ENCODE measurements around the gene PPP3CB.
"Not testable (repeated sequence)": the region's sequence is repeated elsewhere in the genome, so short reads cannot be mapped to it uniquely, and the experiment has no call there.

Gene PPP3CB

DNA sequence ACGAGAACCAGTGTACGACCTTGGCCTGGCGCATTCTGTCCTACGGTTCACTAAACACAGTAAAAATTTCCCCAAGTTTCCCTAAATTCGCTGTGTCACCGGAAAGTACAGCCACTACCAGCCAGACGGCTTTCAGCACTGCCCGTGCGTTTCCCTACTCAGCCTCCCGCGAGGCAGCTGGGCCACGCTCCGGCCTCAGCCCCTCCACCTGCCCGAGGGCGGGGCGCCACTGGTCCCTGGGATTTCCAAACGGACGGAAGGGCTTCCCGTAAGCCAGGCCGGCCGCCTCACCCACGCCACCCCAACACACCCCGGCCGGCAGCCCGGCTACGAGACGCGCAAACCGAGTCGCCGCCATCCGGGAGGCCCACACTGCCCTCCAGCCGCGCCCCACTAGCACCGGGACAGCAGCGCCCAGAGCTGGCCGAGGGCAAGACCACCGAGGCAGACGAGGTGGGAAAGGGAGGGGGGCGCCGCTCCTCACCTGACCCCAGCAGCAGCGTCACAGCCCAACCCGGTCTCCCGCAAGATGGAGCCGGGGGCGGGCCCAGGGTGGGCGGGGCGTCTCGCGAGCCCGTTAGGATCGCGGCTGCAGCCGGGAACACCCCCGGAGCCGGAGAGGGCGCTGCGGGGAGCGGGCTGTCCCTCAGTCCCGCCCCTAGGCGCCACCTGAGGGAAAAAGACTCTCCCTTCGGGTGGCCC lies 82.1 kb downstream of the PPP3CB start, which contains the start of gene ANXA7:
Gene ANXA7 (minus strand): TSS at position 531 of the 702 bp plus-strand sequence. CDS start 13,202 bp downstream, outside the sequence.
- DNase-seq = peak; percentile 38

DNA sequence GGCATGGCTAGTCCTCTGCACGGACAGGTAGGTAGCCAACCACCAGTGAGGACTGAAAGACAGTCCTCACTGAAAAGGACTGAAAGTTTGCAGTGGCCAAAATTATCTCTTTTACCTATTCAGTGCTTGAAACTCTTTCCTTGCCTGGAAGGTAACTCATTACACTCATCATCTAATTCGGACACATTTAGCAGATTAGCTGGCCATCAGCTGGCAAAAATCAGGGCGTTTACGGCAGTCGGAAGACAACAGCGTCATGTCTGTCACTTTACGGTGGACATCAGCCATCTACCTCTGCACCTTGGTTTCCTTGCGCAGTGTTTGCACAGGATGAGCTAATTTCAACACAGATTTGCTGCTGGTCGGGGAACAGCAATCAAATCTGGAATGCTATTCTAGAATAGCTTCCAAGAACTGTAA lies 82.7 kb downstream of the PPP3CB start:
- no peak for DNase-seq

DNA sequence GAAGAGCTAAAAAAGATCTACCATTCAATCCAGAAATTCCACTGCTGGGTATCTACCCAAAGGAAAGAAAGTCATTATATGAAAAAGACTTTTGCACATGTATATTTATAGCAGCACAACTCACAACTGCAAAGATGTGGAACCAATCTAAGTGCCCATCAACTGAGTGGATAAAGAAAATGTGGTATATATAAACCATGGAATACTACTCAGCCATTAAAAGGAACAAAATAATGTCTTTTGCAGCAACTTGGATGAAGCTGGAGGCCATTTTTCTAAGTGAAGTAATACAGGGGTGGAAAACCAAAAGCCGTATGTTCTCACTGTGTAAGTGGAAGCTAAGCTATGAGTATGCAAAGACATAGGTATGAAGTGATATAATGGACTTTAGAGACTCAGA lies 84.9 kb downstream of the PPP3CB start:
- DNase-seq = no peak

DNA sequence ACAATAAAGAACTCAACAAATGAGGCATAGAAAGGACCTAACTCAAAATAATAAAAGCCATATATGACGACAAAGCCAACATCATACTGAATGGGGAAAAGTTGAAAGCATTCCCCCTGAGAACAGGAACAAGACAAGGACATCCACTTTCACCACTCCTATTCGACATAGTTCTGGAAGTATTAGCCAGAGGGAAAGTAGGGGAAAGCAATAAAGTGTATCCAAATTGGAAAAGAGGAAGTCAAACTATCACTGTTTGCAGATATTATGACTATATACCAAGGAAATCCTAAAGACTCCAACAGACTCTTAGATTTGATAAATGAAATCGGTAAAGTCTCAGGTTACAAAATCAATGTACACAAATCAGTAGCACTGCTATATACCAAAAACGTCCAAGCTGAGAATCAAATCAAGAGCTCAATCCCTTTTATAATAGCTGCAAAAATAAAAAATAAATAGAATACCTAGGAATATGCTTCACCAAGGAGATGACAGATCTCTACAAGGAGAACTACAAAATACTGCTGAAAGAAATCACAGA lies 86.8 kb downstream of the PPP3CB start:
- no peak for DNase-seq

DNA sequence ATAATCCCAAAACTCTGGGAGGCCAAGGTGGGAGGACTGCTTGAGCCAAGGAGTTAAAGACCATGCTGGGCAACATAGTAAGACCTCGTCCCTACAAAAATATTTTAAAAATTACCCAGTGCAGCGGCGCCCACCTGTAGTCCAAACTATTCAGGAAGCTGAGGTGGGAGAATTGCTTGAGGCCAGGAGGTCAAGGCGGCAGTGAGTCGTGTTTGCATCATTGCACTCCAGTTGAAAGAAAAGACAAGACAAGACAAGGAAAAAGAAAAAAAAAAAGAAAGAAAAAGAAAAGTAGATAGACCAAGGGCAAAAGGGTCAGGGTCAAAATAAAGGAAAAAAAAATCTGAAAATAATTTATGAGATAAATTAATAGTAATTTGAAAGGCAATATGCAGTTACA lies 87.8 kb downstream of the PPP3CB start:
- no peak for DNase-seq

DNA sequence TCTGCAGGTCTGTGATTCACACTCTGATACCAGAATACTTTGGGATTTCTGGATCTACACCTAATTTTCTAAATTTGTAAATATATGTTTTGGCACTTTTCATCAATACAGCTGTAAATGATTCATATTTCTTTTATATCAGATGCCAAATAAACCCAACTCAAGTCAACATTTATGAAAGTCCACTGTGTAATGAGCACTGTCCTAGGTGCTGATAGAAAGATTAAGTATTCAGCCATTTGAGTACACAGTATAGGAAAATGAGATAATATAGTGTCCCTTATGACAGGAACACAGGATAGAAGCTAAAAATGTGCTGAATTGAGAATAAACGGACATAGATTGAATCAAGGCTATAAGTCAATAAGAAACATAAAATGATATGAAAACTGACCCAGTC lies 88.3 kb downstream of the PPP3CB start:
- DNase-seq = no peak

DNA sequence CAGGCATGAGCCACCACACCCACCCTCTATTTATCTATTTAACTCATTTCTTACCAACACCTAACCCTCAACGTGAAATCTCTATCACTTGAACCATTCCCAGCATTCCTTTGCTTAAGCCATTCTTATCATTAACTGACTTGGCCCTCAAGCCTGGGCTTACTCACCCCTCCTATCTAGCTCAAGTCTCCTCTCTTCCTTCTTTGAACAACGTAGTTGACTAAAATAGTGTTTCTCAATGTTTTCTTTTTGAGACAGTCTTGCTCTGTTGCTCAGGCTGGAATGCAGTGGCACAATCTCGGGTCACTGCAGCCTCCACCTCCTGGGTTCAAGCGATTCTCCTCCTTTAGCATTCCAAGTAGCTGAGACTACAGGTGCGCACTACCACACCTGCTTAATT lies 89.0 kb downstream of the PPP3CB start:
- DNase-seq = no peak

DNA sequence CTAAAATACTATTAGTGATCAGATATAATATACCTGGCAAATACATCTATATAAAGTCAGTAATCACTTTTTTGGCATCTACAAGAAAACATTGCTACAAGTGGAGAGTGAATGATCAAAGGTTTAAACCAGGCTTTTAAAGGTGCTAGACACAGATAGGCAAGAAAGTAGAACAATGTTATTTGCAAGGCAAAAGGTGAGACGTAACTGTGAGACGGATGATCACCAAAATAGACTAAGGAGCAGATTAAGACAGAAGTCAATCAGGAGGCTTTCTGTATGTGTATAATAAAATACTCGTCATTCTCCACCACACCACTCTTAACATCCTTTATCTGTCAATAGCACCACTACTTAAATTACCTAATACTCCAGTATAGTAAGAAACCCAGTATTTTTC lies 90.3 kb downstream of the PPP3CB start:
- DNase-seq = no peak

DNA sequence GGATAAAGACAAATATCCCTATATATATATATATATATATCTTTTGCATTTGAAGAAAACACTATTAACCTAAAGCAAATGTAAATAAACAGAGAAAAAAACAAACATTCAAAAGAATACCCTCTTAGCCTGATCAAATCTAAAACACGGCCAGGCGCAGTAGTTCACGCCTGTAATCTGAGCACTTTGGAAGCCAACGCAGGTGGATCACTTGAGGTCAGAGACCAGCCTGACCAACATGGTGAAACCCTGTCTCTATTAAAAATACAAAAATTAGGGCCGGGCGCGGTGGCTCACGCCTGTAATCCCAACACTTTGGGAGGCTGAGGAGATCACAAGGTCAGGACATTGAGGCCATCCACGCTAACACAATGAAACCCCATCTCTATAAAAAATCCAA lies 91.1 kb downstream of the PPP3CB start:
- DNase-seq = no peak

DNA sequence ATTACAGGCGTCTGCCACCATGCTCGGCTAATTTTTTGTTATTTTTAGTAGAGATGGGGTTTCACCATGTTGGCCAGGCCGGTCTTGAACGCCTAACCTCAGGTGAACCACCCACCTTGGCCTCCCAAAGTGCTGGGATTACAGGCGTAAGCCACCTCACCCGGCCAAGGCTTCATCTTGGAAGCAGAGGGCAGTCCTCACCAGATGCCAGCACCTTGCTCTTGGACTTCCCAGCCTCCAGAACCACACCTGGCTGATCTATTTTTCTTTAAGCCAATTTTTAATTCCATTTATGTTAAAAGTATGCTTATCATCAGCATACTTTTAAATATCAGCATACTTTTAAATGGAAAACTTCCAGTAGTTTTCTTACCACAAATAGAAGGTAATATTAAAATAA lies 94.2 kb downstream of the PPP3CB start:
- no peak for DNase-seq

DNA sequence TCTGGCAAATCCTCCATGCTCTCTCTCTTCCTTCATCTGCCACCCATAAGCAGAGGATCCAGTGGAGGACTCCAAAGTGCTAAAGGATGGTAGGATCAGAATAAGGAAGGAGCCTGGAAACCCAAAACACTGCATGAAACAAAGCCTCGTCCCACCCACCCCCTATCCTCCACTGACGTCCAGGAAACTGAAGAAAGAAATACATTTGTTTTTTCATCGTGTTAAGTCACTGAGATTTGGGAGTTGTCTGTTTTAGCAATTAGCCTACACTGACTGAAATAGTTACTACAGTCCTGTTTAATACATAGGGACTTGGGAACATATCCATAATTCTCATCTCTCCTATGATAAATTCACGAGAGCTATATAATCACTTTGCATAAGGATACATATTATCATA lies 96.8 kb downstream of the PPP3CB start:
- no peak for DNase-seq

DNA sequence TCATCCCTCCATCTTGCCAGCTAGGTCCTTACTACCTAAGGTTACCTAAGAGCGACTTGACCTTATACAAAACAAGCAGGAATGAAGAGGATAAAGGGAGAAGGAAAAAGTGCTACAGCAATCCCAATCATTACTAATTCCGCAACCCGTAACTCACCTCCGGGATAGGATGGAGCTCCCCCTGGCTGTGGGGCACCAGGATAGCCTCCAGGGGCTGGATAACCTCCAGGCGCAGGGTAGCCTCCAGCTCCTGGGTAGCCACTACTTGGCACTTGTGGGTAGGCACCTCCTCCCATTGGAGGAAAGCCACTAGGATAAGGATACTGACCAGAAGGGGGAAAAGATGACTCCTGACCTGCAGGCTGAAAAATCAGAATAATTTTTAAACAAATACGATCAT lies 97.8 kb downstream of the PPP3CB start:
- DNase-seq = no peak

DNA sequence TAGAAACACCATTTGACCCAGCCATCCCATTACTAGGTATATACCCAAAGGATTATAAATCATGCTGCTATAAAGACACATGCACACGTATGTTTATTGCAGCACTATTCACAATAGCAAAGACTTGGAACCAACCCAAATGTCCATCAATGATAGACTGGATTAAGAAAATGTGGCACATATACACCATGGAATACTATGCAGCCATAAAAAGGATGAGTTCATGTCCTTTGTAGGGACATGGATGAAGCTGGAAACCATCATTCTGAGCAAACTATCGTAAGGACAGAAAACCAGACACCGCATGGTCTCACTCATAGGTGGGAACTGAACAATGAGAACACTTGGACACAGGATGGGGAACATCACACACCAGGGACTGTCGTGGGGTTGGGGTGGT lies 101.5 kb downstream of the PPP3CB start:
- not testable (repeated sequence) for DNase-seq

DNA sequence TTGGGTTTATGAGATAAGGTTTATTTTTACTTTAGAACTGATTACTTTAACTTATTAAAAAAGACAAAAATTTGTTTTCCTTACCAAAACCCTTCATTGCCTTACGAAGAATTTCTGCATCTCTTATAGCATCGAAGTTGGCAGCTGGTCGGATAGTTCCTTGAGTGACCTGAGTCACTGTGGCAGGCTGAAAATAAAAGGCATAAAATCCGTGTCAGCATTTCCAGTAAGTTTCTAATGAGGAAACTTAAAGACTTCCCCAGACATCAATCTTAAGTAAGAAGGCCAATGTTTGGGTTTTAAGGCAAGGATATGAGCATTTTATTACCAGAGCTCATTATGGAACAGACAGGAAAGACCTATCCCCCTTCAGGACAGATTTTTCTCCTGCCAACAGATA lies 107.6 kb downstream of the PPP3CB start:
- DNase-seq = no peak

DNA sequence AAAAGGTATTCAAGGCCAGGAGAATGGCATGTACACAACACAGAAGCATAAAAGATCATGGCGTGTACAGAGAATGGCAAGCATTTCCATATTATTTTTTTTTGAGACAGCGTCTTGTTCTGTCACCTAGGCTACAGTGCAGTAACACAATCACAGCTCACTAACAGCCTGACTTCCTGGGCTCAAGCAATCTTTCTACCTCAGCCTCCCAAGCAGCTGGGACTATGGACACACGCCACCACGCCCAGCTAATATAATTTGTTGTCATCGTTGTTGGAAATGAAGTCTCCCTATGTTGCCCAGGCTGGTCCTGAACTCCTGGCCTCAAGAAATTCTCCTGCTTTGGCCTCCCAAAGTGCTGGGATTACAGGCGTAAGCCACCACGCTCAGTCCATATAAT lies 109.2 kb downstream of the PPP3CB start:
- no peak for DNase-seq

All from DMS 273 treated with DMSO at 0.1 percent for 48 hours (cell line).